Gastrocnemius medialis (tissue), 4 donors: ENCODE results near the gene XYLT2. TPM values are rescaled to one million over a fixed set of nuclear protein-coding genes. Genes with fewer than 3 reads are reported as not detected.

Experiments used
- ATAC-seq, 2 donors: fragments of 150-250 bp; one replicate each; pipeline ENCODE4 v1.9.1; 2016
- DNase-seq, 2 donors: peaks; one replicate each; pipeline ENCODE4 v3.0.0-alpha.2; 2019
- H3K27ac ChIP-seq, 4 donors: fragments of 200-600 bp; sonication (generic); 1 replicate in 1 of 4; 2 replicates in 3 of 4; pipeline ENCODE4 v1.5.1; 2016 to 2018; ENCODE audit warnings: mild to moderate bottlenecking in 2 of 4, moderate library complexity in 1 of 4
- H3K27me3 ChIP-seq, 3 donors: fragments of 200-600 bp; sonication (generic) in 2 of 3; 1 replicate in 1 of 3; 2 replicates in 2 of 3; pipeline versions ENCODE4 v1.5.1 to v1.6.0; 2016 to 2019; ENCODE audit warnings: mild to moderate bottlenecking in 1 of 3, moderate library complexity in 1 of 3
- H3K36me3 ChIP-seq, 2 donors: fragments of 200-600 bp; sonication (generic) in 1 of 2; one replicate each; pipeline ENCODE4 v1.5.1; 2017 to 2018
- H3K4me1 ChIP-seq, 2 donors: fragments of 200-600 bp; sonication (generic) in 1 of 2; one replicate each; pipeline ENCODE4 v1.5.1; 2016 to 2017; ENCODE audit warnings: mild to moderate bottlenecking in 2 of 2
- H3K4me3 ChIP-seq, 4 donors: fragments of 200-600 bp; sonication (generic) in 3 of 4; 1 replicate in 1 of 4; 2 replicates in 3 of 4; pipeline ENCODE4 v1.5.1; 2016 to 2019; ENCODE audit warnings: mild to moderate bottlenecking in 2 of 4
- H3K9me3 ChIP-seq, 3 donors: fragments of 200-600 bp; sonication (generic) in 2 of 3; 1 replicate in 1 of 3; 2 replicates in 2 of 3; pipeline ENCODE4 v1.5.1; 2016 to 2019
- CTCF ChIP-seq, 5 experiments: fragments of 450-650 bp in 3 of 5; fragments of 200-600 bp in 2 of 5; sonication (generic) in 2 of 5; IDR thresholded peaks in 4 of 5; conservative IDR thresholded peaks in 1 of 5; 1 replicate in 4 of 5; 2 replicates in 1 of 5; pipeline ENCODE4 v1.5.1; 2016 to 2019; ENCODE audit warnings: antibody characterized with exemption in 5 of 5, mild to moderate bottlenecking in 3 of 5, moderate library complexity in 3 of 5
- POLR2A ChIP-seq, 2 donors: fragments of 450-650 bp; IDR thresholded peaks; one replicate each; pipeline ENCODE4 v1.6.1; 2017; ENCODE audit warnings: antibody characterized with exemption in 2 of 2, mild to moderate bottlenecking in 2 of 2, moderate library complexity in 2 of 2
- in situ Hi-C, 4 donors: fragments of 200-750 bp; cut with MboI; loops; one replicate each; pipeline versions ENCODE4 v1.15.0 to v1.8.0; 2017; ENCODE audit warnings: low sequenced_read_pairs in 4 of 4
- intact Hi-C: fragments of 100-400 bp; cut with DNase I; formaldehyde crosslinking; loops from one replicate; pipeline ENCODE4 v1.15.1; 2023; ENCODE audit warnings: low total_unique reads
- total RNA-seq, 4 donors: library from RNA; depleted of rRNA; stranded (reverse); fragments of >200 nt; gene quantifications; one replicate each; pipeline versions ENCODE4 v1.1.0 to v1.2.3, GENCODE V29; 2016

XYLT2 gene
- total RNA-seq, 4 donors from 2014 or later, result 7.9 to 12.6 (median 9.8) TPM

- no peaks in the 10 kb centered on the region for H3K36me3 ChIP-seq
- H3K27me3 ChIP-seq, result peaks cover 0 to 2% (median 0%) of the 10 kb centered on the region in 3 donors
- DNase-seq, result no peak
- TF ChIP-seq POLR2A (IDR thresholded peaks at IDR 0.05) (no peak), CTCF (IDR thresholded peaks at IDR 0.05 in 4 of 5, conservative IDR thresholded peaks at IDR 0.05 in 1 of 5) (no peak)
- intact Hi-C loops (no loop called here), in situ Hi-C loops (no loop called here)
- no peak overlapping the region for H3K4me3 ChIP-seq
- no peak for ATAC-seq
- H3K4me1 ChIP-seq, result no peaks in the 10 kb centered on the region
- no peak overlapping the region for H3K27ac ChIP-seq
- no peaks in the 10 kb centered on the region for H3K9me3 ChIP-seq
Observed at GRCh38 chr17:50301891-50302584, 43.9 kb upstream of the XYLT2 start.

- peaks cover 0 to 2% (median 0%) of the 10 kb centered on the region in 3 donors for H3K27me3 ChIP-seq
Observed at GRCh38 chr17:50303051-50303450, 42.9 kb upstream of the XYLT2 start.

GRCh38 chr17:50303596-50303995 lies 42.3 kb upstream of the XYLT2 start:
- no peaks in the 10 kb centered on the region for H3K4me1 ChIP-seq
- H3K27me3 ChIP-seq, result peaks cover 0 to 2% (median 0%) of the 10 kb centered on the region in 3 donors
- H3K36me3 ChIP-seq, result no peaks in the 10 kb centered on the region
- ATAC-seq (no peak), DNase-seq (no peak)
- no peak overlapping the region for H3K4me3 ChIP-seq
- no peaks in the 10 kb centered on the region for H3K9me3 ChIP-seq
- no peak overlapping the region for H3K27ac ChIP-seq
- intact Hi-C loops (no loop called here), in situ Hi-C loops (no loop called here)
- TF ChIP-seq CTCF (IDR thresholded peaks at IDR 0.05 in 4 of 5, conservative IDR thresholded peaks at IDR 0.05 in 1 of 5) (no peak), POLR2A (IDR thresholded peaks at IDR 0.05) (no peak)

More at GRCh38 chr17:50303051-50303450, 42.9 kb upstream of the XYLT2 start:
- Histone ChIP-seq H3K27ac (no peak overlapping the region), H3K4me3 (no peak overlapping the region), H3K9me3 (no peaks in the 10 kb centered on the region), H3K4me1 (no peaks in the 10 kb centered on the region), H3K36me3 (no peaks in the 10 kb centered on the region)
- intact Hi-C loops, result no loop called here
- DNase-seq (no peak), ATAC-seq (no peak)
- in situ Hi-C loops, result no loop called here
- TF ChIP-seq CTCF (IDR thresholded peaks at IDR 0.05 in 4 of 5, conservative IDR thresholded peaks at IDR 0.05 in 1 of 5) (no peak), POLR2A (IDR thresholded peaks at IDR 0.05) (no peak)

GRCh38 chr17:50304781-50305404 lies 41.0 kb upstream of the XYLT2 start:
- TF ChIP-seq CTCF (IDR thresholded peaks at IDR 0.05 in 4 of 5, conservative IDR thresholded peaks at IDR 0.05 in 1 of 5) (no peak), POLR2A (IDR thresholded peaks at IDR 0.05) (no peak)

More at GRCh38 chr17:50304781-50305404, 41.0 kb upstream of the XYLT2 start:
- Histone ChIP-seq H3K27me3 (peaks cover 0 to 2% (median 0%) of the 10 kb centered on the region in 3 donors), H3K4me1 (no peaks in the 10 kb centered on the region), H3K27ac (no peak overlapping the region), H3K9me3 (no peaks in the 10 kb centered on the region), H3K36me3 (no peaks in the 10 kb centered on the region), H3K4me3 (no peak overlapping the region)
- in situ Hi-C loops, result no loop called here
- ATAC-seq (no peak), DNase-seq (no peak)
- intact Hi-C loops, result no loop called here
